Smooth muscle cell (in vitro differentiated cells): ENCODE data around the gene SEMA4C. TPM values are rescaled to one million over a fixed set of nuclear protein-coding genes. Genes with fewer than 3 reads are reported as not detected.

Experiments used
- DNase-seq: peaks from one replicate; lab custom pipeline; 2025; ENCODE audit not compliant: unreplicated experiment; lab: John Stamatoyannopoulos, UW
- H2AFZ ChIP-seq: fragments of 200-600 bp; sonication (generic); 2 replicates; pipeline ENCODE4 v1.6.0; 2016; ENCODE audit warnings: antibody characterized with exemption, low read depth, mild to moderate bottlenecking
- H3F3A ChIP-seq: fragments of 200-600 bp; sonication (generic); 2 replicates; pipeline ENCODE4 v1.6.0; 2017; ENCODE audit warnings: antibody characterized with exemption, low read depth
- H3K27ac ChIP-seq: fragments of 200-600 bp; sonication (generic); 2 replicates; pipeline ENCODE4 v1.5.1; 2016; ENCODE audit warnings: low read depth, mild to moderate bottlenecking
- H3K27me3 ChIP-seq: fragments of 200-600 bp; sonication (generic); 2 replicates; pipeline ENCODE4 v1.6.1; 2016; ENCODE audit warnings: low read depth, mild to moderate bottlenecking
- H3K36me3 ChIP-seq: fragments of 200-600 bp; sonication (generic); 2 replicates; pipeline ENCODE4 v1.5.1; 2016; ENCODE audit warnings: low read depth
- H3K4me1 ChIP-seq: fragments of 200-600 bp; sonication (generic); 2 replicates; pipeline ENCODE4 v1.5.1; 2016; ENCODE audit warnings: low read depth
- H3K4me2 ChIP-seq: fragments of 200-600 bp; sonication (generic); 2 replicates; pipeline ENCODE4 v1.6.0; 2016; ENCODE audit warnings: mild to moderate bottlenecking
- H3K4me3 ChIP-seq: fragments of 200-600 bp; sonication (generic); 2 replicates; pipeline ENCODE4 v1.5.1; 2016; ENCODE audit warnings: mild to moderate bottlenecking
- H3K79me2 ChIP-seq: fragments of 200-600 bp; sonication (generic); 2 replicates; pipeline ENCODE4 v1.6.0; 2016; ENCODE audit warnings: low read depth, mild to moderate bottlenecking
- H3K9ac ChIP-seq: fragments of 200-600 bp; sonication (generic); 2 replicates; pipeline ENCODE4 v1.6.0; 2016; ENCODE audit warnings: low read depth
- H3K9me3 ChIP-seq: fragments of 200-600 bp; sonication (generic); replicated peaks from 2 replicates; pipeline ENCODE4 v1.5.1; 2016; ENCODE audit warnings: low read depth
- H4K20me1 ChIP-seq: fragments of 200-600 bp; sonication (generic); 2 replicates; pipeline ENCODE4 v1.6.0; 2016; ENCODE audit warnings: low read depth
- WGBS: methylation state at CpG from one replicate; pipeline ENCODE4 v1.1.7; 2016; ENCODE audit warnings: low lambda C conversion rate; 5-methylcytosine and 5-hydroxymethylcytosine counted together
- polyA plus RNA-seq: library from polyadenylated mRNA; unstranded; fragments of >200 nt; fragmentation: Nextera tagmentation; extraction: Ambion mirVana; gene quantifications from 2 replicates; pipeline ENCODE4 v1.2.1, GENCODE V29; 2016
- total RNA-seq: library from RNA; depleted of rRNA; stranded (reverse); fragments of >200 nt; gene quantifications from 2 replicates; pipeline ENCODE4 v1.2.3, GENCODE V29; 2014
- TF ChIP-seq, protein P1 (sequence below): fragments of 200-600 bp; sonication (generic); IDR thresholded peaks from 2 replicates; pipeline ENCODE4 v1.5.1; 2017; ENCODE audit warnings: borderline replicate concordance, mild to moderate bottlenecking, antibody characterized with exemption; ENCODE audit not compliant: insufficient read depth, poor library complexity, severe bottlenecking

The SEMA4C gene
- total and polyA plus RNA-seq, 2 experiments from 2014 or later, result 40.7 to 41.0 TPM

DNA sequence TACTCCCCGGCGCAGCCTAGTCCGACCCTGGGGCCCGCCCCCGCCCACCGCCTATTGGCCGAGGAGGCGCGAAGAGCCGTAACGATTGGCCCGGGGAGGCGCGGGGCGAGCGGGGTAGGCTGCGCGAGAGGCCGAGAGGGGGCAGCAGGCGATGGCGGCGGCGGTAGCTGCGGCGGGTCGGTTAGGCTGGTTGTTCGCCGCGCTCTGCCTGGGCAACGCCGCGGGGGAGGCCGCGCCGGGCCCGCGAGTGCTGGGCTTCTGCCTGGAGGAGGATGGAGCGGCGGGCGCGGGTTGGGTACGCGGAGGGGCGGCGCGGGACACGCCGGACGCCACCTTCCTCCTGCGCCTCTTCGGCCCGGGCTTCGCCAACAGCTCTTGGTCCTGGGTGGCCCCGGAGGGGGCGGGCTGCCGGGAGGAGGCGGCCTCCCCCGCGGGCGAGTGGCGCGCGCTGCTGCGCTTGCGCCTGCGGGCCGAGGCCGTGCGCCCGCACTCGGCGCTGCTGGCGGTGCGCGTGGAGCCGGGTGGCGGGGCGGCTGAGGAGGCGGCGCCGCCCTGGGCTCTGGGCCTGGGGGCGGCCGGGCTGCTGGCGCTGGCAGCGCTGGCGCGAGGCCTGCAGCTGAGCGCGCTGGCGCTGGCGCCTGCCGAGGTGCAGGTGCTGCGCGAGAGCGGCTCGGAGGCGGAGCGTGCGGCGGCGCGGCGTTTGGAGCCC is 53.6 kb downstream of the SEMA4C start, which contains the start of gene CNNM3:
TSS of gene CNNM3 (plus strand) at position 142 of the 709 bp plus-strand sequence. CDS start at position 152, 10 bp downstream.
- H3K4me3 ChIP-seq, result peak within 1 kb of the TSS; percentile 75
- H3K27ac ChIP-seq, result peak within 1 kb of the TSS; percentile 14
- DNase-seq, result peak; percentile 90
- H2AFZ ChIP-seq, result peak within 1 kb of the TSS; percentile 87
- peaks cover 17% of the 10 kb centered on the region for H3K4me1 ChIP-seq
- 2% methylated on average over 61 of the region's 103 CpGs for WGBS
- peaks cover 25% of the 10 kb centered on the region for H4K20me1 ChIP-seq
- H3F3A ChIP-seq, result peaks cover 4% of the 10 kb centered on the region
- peak within 1 kb of the TSS; percentile 95 for H3K4me2 ChIP-seq
- TF ChIP-seq, protein P1, sequence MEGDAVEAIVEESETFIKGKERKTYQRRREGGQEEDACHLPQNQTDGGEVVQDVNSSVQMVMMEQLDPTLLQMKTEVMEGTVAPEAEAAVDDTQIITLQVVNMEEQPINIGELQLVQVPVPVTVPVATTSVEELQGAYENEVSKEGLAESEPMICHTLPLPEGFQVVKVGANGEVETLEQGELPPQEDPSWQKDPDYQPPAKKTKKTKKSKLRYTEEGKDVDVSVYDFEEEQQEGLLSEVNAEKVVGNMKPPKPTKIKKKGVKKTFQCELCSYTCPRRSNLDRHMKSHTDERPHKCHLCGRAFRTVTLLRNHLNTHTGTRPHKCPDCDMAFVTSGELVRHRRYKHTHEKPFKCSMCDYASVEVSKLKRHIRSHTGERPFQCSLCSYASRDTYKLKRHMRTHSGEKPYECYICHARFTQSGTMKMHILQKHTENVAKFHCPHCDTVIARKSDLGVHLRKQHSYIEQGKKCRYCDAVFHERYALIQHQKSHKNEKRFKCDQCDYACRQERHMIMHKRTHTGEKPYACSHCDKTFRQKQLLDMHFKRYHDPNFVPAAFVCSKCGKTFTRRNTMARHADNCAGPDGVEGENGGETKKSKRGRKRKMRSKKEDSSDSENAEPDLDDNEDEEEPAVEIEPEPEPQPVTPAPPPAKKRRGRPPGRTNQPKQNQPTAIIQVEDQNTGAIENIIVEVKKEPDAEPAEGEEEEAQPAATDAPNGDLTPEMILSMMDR, result peak; percentile 53
- H3K79me2 ChIP-seq, result no peaks in the 10 kb centered on the region
- H3K9me3 ChIP-seq, result no peaks in the 10 kb centered on the region
- H3K9ac ChIP-seq, result peak within 1 kb of the TSS; percentile 36
- no peaks in the 10 kb centered on the region for H3K36me3 ChIP-seq
- peaks cover 3% of the 10 kb centered on the region for H3K27me3 ChIP-seq

DNA sequence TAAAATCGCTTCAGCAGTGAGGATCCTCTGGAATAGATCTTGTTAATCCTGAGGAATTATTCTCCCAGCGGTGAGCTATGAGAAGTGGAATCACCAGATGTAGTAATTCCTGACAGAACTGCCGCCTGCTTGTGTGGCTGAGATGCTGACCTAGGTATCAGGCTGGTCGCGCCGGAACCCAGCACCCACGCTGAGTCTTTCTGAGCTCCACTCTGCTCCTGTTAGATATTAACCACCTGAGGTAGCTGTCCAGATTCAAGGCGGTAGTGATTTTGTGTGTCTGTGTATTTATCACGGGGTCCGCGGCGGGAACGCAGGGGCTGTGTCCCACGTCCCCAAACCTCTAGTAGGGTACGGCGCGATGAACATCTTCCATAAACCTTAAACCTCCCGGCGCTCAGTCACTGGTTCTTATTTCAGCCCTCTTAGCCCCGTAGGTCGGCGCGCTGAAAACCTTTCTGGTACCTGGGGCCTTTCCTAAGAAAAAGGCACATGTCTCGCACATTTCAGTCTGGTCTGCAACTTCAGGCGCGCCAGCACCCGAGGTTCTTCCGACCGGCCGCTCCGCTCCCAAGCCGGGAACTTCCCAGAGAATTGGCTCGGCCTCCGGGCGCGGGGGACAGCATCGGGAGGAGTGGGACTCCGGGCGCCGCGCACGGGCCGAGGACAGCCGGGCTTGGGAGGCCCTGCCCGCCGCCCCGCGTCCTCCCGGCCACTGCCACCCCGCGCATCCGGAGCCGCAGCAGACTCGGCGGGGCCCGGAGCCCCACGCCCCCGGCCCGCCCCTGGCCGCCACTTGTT is 54.4 kb downstream of the SEMA4C start:
- peak overlapping the region; percentile 87 for H2AFZ ChIP-seq
- H3K4me3 ChIP-seq, result peak overlapping the region; percentile 75
- peaks cover 3% of the 10 kb centered on the region for H3K27me3 ChIP-seq
- H3K4me2 ChIP-seq, result peak overlapping the region; percentile 95
- no peaks in the 10 kb centered on the region for H3K36me3 ChIP-seq
- no peaks in the 10 kb centered on the region for H3K79me2 ChIP-seq
- H3K9me3 ChIP-seq, result no peaks in the 10 kb centered on the region
- peaks cover 11% of the 10 kb centered on the region for H3K4me1 ChIP-seq
- DNase-seq, result no peak
- peaks cover 23% of the 10 kb centered on the region for H4K20me1 ChIP-seq
- H3K9ac ChIP-seq, result peak overlapping the region; percentile 36
- TF ChIP-seq, protein P1, result no peak
- peaks cover 4% of the 10 kb centered on the region for H3F3A ChIP-seq
- peak overlapping the region; percentile 14 for H3K27ac ChIP-seq
- WGBS, result 2% methylated on average over 39 of the region's 60 CpGs

DNA sequence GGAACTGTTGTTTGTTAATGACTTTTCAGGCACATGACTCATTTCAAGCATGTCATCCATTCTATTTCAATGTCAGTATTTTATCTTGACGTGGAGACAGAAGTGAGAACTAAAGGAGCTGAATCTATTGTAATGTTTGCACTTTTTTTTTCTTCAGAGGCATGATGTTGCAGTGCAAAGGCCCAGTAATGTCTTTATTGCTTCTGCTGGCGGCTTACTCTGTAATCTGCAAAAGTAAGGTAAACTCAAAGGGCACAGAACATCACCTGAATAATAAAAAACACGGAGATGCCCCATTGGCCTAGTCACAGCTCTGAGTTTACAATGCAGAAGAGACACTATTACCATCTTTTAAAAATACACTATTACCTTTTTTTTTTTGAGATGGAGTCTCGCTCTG is 56.2 kb downstream of the SEMA4C start:
- H4K20me1 ChIP-seq, result peaks cover 15% of the 10 kb centered on the region
- no peak for DNase-seq
- WGBS, result 96% methylated on average over 4 of the region's 4 CpGs
- no peak overlapping the region for H3K4me3 ChIP-seq
- no peak overlapping the region for H3K9ac ChIP-seq
- no peak overlapping the region for H3K27ac ChIP-seq
- H3K4me2 ChIP-seq, result no peak overlapping the region
- TF ChIP-seq, protein P1, result no peak
- no peaks in the 10 kb centered on the region for H3K9me3 ChIP-seq
- H3K36me3 ChIP-seq, result no peaks in the 10 kb centered on the region
- peaks cover 11% of the 10 kb centered on the region for H3K4me1 ChIP-seq
- no peak overlapping the region for H2AFZ ChIP-seq
- H3K79me2 ChIP-seq, result no peaks in the 10 kb centered on the region
- peaks cover 4% of the 10 kb centered on the region for H3F3A ChIP-seq
- H3K27me3 ChIP-seq, result peaks cover 3% of the 10 kb centered on the region
